Astrocyte (in vitro differentiated cells and primary cell): Measurements from ENCODE around the gene CAT. TPM values are rescaled to one million over a fixed set of nuclear protein-coding genes. Genes with fewer than 3 reads are reported as not detected.
A peak's percentile ranks its signal among the peaks of the same experiment; 100 is the strongest.
"Not testable (repeated sequence)": the region's sequence is repeated elsewhere in the genome, so short reads cannot be mapped to it uniquely, and the experiment has no call there.

Experiments used
- DNase-seq: peaks from one replicate; pipeline ENCODE4 v3.0.0-alpha.2; 2010; ENCODE audit warnings: low read depth
- FAIRE-seq: peaks from 2 replicates; lab custom pipeline; 2011; peaks lifted over from hg19 to GRCh38; lab: Jason Lieb, UNC
- H2AFZ ChIP-seq: 2 replicates; pipeline ENCODE4 v1.6.0; 2012; ENCODE audit warnings: low read depth, low read length, inconsistent platforms
- H3K27ac ChIP-seq: 2 replicates; pipeline ENCODE4 v1.5.1; 2011; ENCODE audit warnings: low read depth, low read length, inconsistent platforms
- H3K27me3 ChIP-seq: 2 replicates; pipeline ENCODE4 v1.6.0; 2011; ENCODE audit warnings: low read length, inconsistent platforms; ENCODE audit not compliant: insufficient read depth
- H3K36me3 ChIP-seq: 2 replicates; pipeline ENCODE4 v1.5.1; 2011; ENCODE audit warnings: low read length, inconsistent platforms; ENCODE audit not compliant: insufficient read depth
- H3K4me1 ChIP-seq: 2 replicates; pipeline ENCODE4 v1.5.1; 2011; ENCODE audit warnings: low read length, inconsistent platforms; ENCODE audit not compliant: insufficient read depth
- H3K4me2 ChIP-seq: 2 replicates; pipeline ENCODE4 v1.6.0; 2012; ENCODE audit warnings: low read length, inconsistent platforms
- H3K4me3 ChIP-seq: 2 replicates; pipeline ENCODE4 v1.5.1; 2011; ENCODE audit warnings: low read depth, mild to moderate bottlenecking, low read length, inconsistent platforms; ENCODE audit not compliant: insufficient read depth
- H3K79me2 ChIP-seq: 2 replicates; pipeline ENCODE4 v1.6.0; 2012; ENCODE audit warnings: mild to moderate bottlenecking, low read length, inconsistent platforms; ENCODE audit not compliant: insufficient read depth
- H3K9ac ChIP-seq: 2 replicates; pipeline ENCODE4 v1.6.0; 2012; ENCODE audit warnings: mild to moderate bottlenecking, low read length, inconsistent platforms
- H3K9me3 ChIP-seq: 2 replicates; pipeline ENCODE4 v1.5.1; 2012; ENCODE audit warnings: low read depth, mild to moderate bottlenecking, low read length, inconsistent platforms; ENCODE audit not compliant: insufficient read depth
- H4K20me1 ChIP-seq: 2 replicates; pipeline ENCODE4 v1.6.0; 2012; ENCODE audit warnings: low read length, inconsistent platforms; ENCODE audit not compliant: insufficient read depth
- H3K27ac Mint-ChIP-seq: one replicate; pipeline ENCODE4 v1.8.0; 2021; ENCODE audit warnings: mild to moderate bottlenecking, mixed read lengths; ENCODE audit not compliant: unreplicated experiment
- H3K27me3 Mint-ChIP-seq: one replicate; pipeline ENCODE4 v1.8.0; 2021; ENCODE audit warnings: low read depth, mixed read lengths; ENCODE audit not compliant: unreplicated experiment
- H3K36me3 Mint-ChIP-seq: one replicate; pipeline ENCODE4 v1.8.0; 2021; ENCODE audit warnings: low read depth, mixed read lengths; ENCODE audit not compliant: unreplicated experiment
- H3K4me1 Mint-ChIP-seq: one replicate; pipeline ENCODE4 v1.8.0; 2021; ENCODE audit warnings: low read depth, mixed read lengths; ENCODE audit not compliant: unreplicated experiment
- H3K4me3 Mint-ChIP-seq: one replicate; pipeline ENCODE4 v1.8.0; 2021; ENCODE audit warnings: mild to moderate bottlenecking, moderate library complexity, mixed read lengths; ENCODE audit not compliant: unreplicated experiment
- H3K9me3 Mint-ChIP-seq: one replicate; pipeline ENCODE4 v1.8.0; 2021; ENCODE audit warnings: mild to moderate bottlenecking, mixed read lengths; ENCODE audit not compliant: unreplicated experiment
- CTCF ChIP-seq: IDR thresholded peaks from 2 replicates; pipeline ENCODE4 v1.5.1; 2011; ENCODE audit warnings: low read depth, mild to moderate bottlenecking, inconsistent platforms, low read length, moderate library complexity; ENCODE audit not compliant: insufficient read depth
- EZH2 ChIP-seq: IDR thresholded peaks from 2 replicates; pipeline ENCODE4 v1.6.1; 2012; ENCODE audit warnings: mild to moderate bottlenecking, low read length, inconsistent platforms; ENCODE audit not compliant: insufficient read depth
- total RNA-seq: library from RNA; stranded (reverse); gene quantifications from 2 replicates; pipeline ENCODE4 v1.2.1, GENCODE V29; 2021

CAT gene
- total RNA-seq, 1 donor from 2014 or later = 17.6 TPM

GRCh38 chr11:34423300-34423699, 15.4 kb upstream of the CAT start:
- no peaks in the 10 kb centered on the region for H4K20me1 ChIP-seq
- Mint-ChIP-seq H3K27ac (no peak overlapping the region), H3K4me1 (peaks cover 10% of the 10 kb centered on the region), H3K9me3 (peaks cover 2% of the 10 kb centered on the region), H3K4me3 (no peak overlapping the region), H3K27me3 (no peaks in the 10 kb centered on the region), H3K36me3 (no peaks in the 10 kb centered on the region)
- no peak for DNase-seq
- peaks cover 9% of the 10 kb centered on the region for H3K4me1 ChIP-seq
- no peak overlapping the region for H3K9ac ChIP-seq
- no peaks in the 10 kb centered on the region for H3K36me3 ChIP-seq
- no peak for FAIRE-seq
- H3K79me2 ChIP-seq = no peaks in the 10 kb centered on the region
- TF ChIP-seq EZH2 (no peak), CTCF (no peak)
- H3K4me2 ChIP-seq = no peak overlapping the region
- no peak overlapping the region for H2AFZ ChIP-seq
- no peak overlapping the region for H3K27ac ChIP-seq
- H3K9me3 ChIP-seq = no peaks in the 10 kb centered on the region
- H3K27me3 ChIP-seq = no peaks in the 10 kb centered on the region
- H3K4me3 ChIP-seq = no peak overlapping the region

GRCh38 chr11:34424826-34425225, 13.9 kb upstream of the CAT start:
- H3K27ac Mint-ChIP-seq, H3K4me1 ChIP-seq, H3K4me3 ChIP-seq, H3K9ac ChIP-seq, H4K20me1 ChIP-seq, H3K9me3 ChIP-seq, H3K27me3 ChIP-seq, H3K36me3 ChIP-seq, H3K4me3 Mint-ChIP-seq, H3K9me3 Mint-ChIP-seq, H2AFZ ChIP-seq, H3K36me3 Mint-ChIP-seq, H3K4me2 ChIP-seq, H3K79me2 ChIP-seq, H3K27me3 Mint-ChIP-seq, FAIRE-seq, H3K27ac ChIP-seq: not testable (repeated sequence)
- peak; percentile 34 for DNase-seq
- H3K4me1 Mint-ChIP-seq = peaks cover 10% of the 10 kb centered on the region

GRCh38 chr11:34425360-34425759, 13.4 kb upstream of the CAT start:
- no peaks in the 10 kb centered on the region for H4K20me1 ChIP-seq
- H3K79me2 ChIP-seq = no peaks in the 10 kb centered on the region
- H2AFZ ChIP-seq = no peak overlapping the region
- Mint-ChIP-seq H3K4me1 (peaks cover 10% of the 10 kb centered on the region), H3K27ac (no peak overlapping the region), H3K36me3 (no peaks in the 10 kb centered on the region), H3K4me3 (no peak overlapping the region), H3K9me3 (peaks cover 4% of the 10 kb centered on the region), H3K27me3 (no peaks in the 10 kb centered on the region)
- H3K4me2 ChIP-seq = no peak overlapping the region
- H3K9me3 ChIP-seq = no peaks in the 10 kb centered on the region
- peaks cover 9% of the 10 kb centered on the region for H3K4me1 ChIP-seq
- no peak for TF ChIP-seq CTCF
- no peak for TF ChIP-seq EZH2
- no peak overlapping the region for H3K4me3 ChIP-seq
- DNase-seq (no peak), FAIRE-seq (no peak)
- H3K9ac ChIP-seq = no peak overlapping the region
- no peak overlapping the region for H3K27ac ChIP-seq
- H3K36me3 ChIP-seq = no peaks in the 10 kb centered on the region
- no peaks in the 10 kb centered on the region for H3K27me3 ChIP-seq
